Activated T-helper 2 cell treated with anti-CD3 and anti-CD28 coated beads, Interferon-gamma antibody, Interleukin-2, Interleukin-4, amounts not matched to agents 10 μg/mL and 5 μg/mL and 100 μg/mL, durations not matched to agents 14 hours and 24 hours and 36 hours (primary cell): ENCODE measurements around the gene DNAJB5. TPM values are rescaled to one million over a fixed set of nuclear protein-coding genes. Genes with fewer than 3 reads are reported as not detected.

Experiments
- DNase-seq: peaks from one replicate; pipeline ENCODE4 v3.0.0; 2021; ENCODE audit warnings: low spot score
- H3K27ac Mint-ChIP-seq: one replicate; pipeline ENCODE4 v1.8.0; 2021; ENCODE audit warnings: mixed read lengths
- H3K27me3 Mint-ChIP-seq: one replicate; pipeline ENCODE4 v1.8.0; 2021; ENCODE audit warnings: low read depth, mixed read lengths
- H3K36me3 Mint-ChIP-seq: one replicate; pipeline ENCODE4 v1.8.0; 2021; ENCODE audit warnings: low read depth, mixed read lengths
- H3K4me1 Mint-ChIP-seq: one replicate; pipeline ENCODE4 v1.8.0; 2021; ENCODE audit warnings: low read depth, mixed read lengths
- H3K4me3 Mint-ChIP-seq: one replicate; pipeline ENCODE4 v1.8.0; 2021; ENCODE audit warnings: low read depth, mild to moderate bottlenecking, moderate library complexity, mixed read lengths
- H3K9me3 Mint-ChIP-seq: one replicate; pipeline ENCODE4 v1.8.0; 2021; ENCODE audit warnings: mixed read lengths
- intact Hi-C: fragments of 100-400 bp; cut with micrococcal nuclease; formaldehyde crosslinking; loops from one replicate; pipeline ENCODE4 v1.15.1; 2023
- total RNA-seq: library from RNA; stranded (reverse); gene quantifications from 2 replicates; pipeline ENCODE4 v1.2.3, GENCODE V29; 2022

DNAJB5 gene
- total RNA-seq, 1 donor from 2014 or later = 11.3 TPM

- DNase-seq = no peak
- intact Hi-C loops = no loop called here
- Mint-ChIP-seq H3K36me3 (peaks cover 3% of the 10 kb centered on the region), H3K9me3 (no peaks in the 10 kb centered on the region), H3K27ac (no peak overlapping the region), H3K27me3 (no peaks in the 10 kb centered on the region), H3K4me3 (no peak overlapping the region), H3K4me1 (peaks cover 21% of the 10 kb centered on the region)
These were observed 37.8 kb downstream of the DNAJB5 start for GRCh38 chr9:35027374-35027773.

DNA sequence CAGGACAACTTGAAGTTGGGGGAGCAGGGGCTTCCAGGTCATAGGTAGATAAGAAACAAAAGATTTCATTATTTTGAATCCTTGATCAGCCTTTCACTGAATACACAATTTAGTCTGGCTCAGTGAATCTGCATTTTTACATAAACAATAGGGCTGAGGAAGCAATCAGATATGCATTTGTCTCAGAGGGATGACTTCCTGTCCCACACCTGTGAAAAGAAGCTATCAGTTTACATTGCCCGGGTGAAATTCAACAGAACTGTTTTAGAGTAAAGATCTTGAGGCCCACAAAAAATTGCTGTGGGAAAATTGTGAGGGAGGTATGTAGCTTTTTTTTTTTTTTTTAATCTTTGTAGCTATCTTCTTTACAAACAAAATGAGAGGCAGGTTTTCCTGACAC lies 38.3 kb downstream of the DNAJB5 start:
- H3K4me1 Mint-ChIP-seq = peaks cover 21% of the 10 kb centered on the region
- peaks cover 3% of the 10 kb centered on the region for H3K36me3 Mint-ChIP-seq
- no peaks in the 10 kb centered on the region for H3K27me3 Mint-ChIP-seq
- no peak overlapping the region for H3K4me3 Mint-ChIP-seq
- H3K27ac Mint-ChIP-seq = no peak overlapping the region
- intact Hi-C loops = no loop called here
- DNase-seq = no peak
- no peaks in the 10 kb centered on the region for H3K9me3 Mint-ChIP-seq

DNA sequence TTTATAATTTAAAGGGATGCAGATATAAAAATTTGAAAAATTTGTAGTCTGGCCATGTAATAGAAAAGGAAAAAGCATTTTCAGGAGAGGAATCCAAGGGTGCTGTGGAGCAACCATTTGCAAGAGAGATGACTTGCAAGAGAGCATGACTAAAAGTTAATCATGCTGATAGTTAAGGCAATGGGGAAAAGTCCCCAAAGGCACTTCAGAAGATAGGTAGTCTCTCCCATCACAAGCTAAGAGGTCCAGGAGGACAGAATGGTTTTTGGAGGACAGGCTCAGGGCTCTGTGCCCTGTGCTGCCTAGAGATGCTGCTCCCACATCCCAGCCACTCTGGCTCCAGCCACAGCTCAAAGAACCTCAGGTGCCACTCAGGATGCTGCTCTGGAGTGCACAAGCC lies 38.8 kb downstream of the DNAJB5 start:
- DNase-seq = no peak
- Mint-ChIP-seq H3K4me1 (peaks cover 19% of the 10 kb centered on the region), H3K27ac (no peak overlapping the region), H3K36me3 (peaks cover 3% of the 10 kb centered on the region), H3K27me3 (no peaks in the 10 kb centered on the region), H3K4me3 (no peak overlapping the region), H3K9me3 (no peaks in the 10 kb centered on the region)
- intact Hi-C loops = no loop called here

- Mint-ChIP-seq H3K27me3 (no peaks in the 10 kb centered on the region), H3K27ac (no peak overlapping the region), H3K4me1 (peaks cover 16% of the 10 kb centered on the region), H3K36me3 (no peaks in the 10 kb centered on the region), H3K4me3 (no peak overlapping the region), H3K9me3 (no peaks in the 10 kb centered on the region)
- no peak for DNase-seq
- intact Hi-C loops = no loop called here
These were observed 39.7 kb downstream of the DNAJB5 start for GRCh38 chr9:35029241-35029640.

DNA sequence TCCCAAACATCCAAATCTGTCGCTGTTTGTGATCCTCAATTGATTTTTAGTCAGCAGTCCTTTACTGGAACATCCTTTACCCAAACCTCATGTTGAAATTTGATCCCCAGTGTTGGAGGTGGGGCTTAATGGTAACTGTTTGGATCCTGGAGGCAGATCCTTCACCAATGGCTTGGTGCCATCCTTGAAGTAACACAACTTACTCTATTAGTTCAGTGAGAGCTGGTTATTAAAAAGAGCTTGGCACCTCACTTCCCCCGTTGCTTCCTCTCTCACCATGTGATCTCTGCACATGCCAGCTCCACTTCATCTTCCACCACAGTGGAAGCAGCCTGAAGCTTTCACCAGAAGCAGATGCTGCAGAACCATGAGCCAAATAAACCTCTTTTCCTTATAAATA lies 40.3 kb downstream of the DNAJB5 start:
- Mint-ChIP-seq H3K27ac (no peak overlapping the region), H3K4me3 (no peak overlapping the region), H3K27me3 (no peaks in the 10 kb centered on the region), H3K36me3 (no peaks in the 10 kb centered on the region), H3K9me3 (no peaks in the 10 kb centered on the region), H3K4me1 (peaks cover 16% of the 10 kb centered on the region)
- intact Hi-C loops = no loop called here
- no peak for DNase-seq

GRCh38 chr9:35033101-35033500 lies 43.6 kb downstream of the DNAJB5 start:
- H3K4me3 Mint-ChIP-seq = no peak overlapping the region
- H3K4me1 Mint-ChIP-seq = peaks cover 9% of the 10 kb centered on the region
- no peaks in the 10 kb centered on the region for H3K27me3 Mint-ChIP-seq
- intact Hi-C loops = no loop called here
- no peak for DNase-seq
- H3K27ac Mint-ChIP-seq = no peak overlapping the region
- H3K36me3 Mint-ChIP-seq = peaks cover 4% of the 10 kb centered on the region
- no peaks in the 10 kb centered on the region for H3K9me3 Mint-ChIP-seq

GRCh38 chr9:35035851-35036701 lies 46.5 kb downstream of the DNAJB5 start:
- no peaks in the 10 kb centered on the region for H3K9me3 Mint-ChIP-seq
- peak overlapping the region; percentile 63 for H3K4me3 Mint-ChIP-seq
- peaks cover 4% of the 10 kb centered on the region for H3K36me3 Mint-ChIP-seq
- no peaks in the 10 kb centered on the region for H3K27me3 Mint-ChIP-seq
- intact Hi-C loops = loop anchor here (5.0 kb wide), 1 partner anchor 34 kb away; no protein-coding TSS in a partner anchor
- H3K4me1 Mint-ChIP-seq = peaks cover 5% of the 10 kb centered on the region
- DNase-seq = peak; percentile 56
- peak overlapping the region; percentile 70 for H3K27ac Mint-ChIP-seq

- H3K27me3 Mint-ChIP-seq = no peaks in the 10 kb centered on the region
- no peak overlapping the region for H3K4me3 Mint-ChIP-seq
- H3K36me3 Mint-ChIP-seq = no peaks in the 10 kb centered on the region
- H3K27ac Mint-ChIP-seq = no peak overlapping the region
- H3K4me1 Mint-ChIP-seq = no peaks in the 10 kb centered on the region
- no peak for DNase-seq
- intact Hi-C loops = no loop called here
- no peaks in the 10 kb centered on the region for H3K9me3 Mint-ChIP-seq
These were observed 52.6 kb downstream of the DNAJB5 start for GRCh38 chr9:35042081-35042604.

DNA sequence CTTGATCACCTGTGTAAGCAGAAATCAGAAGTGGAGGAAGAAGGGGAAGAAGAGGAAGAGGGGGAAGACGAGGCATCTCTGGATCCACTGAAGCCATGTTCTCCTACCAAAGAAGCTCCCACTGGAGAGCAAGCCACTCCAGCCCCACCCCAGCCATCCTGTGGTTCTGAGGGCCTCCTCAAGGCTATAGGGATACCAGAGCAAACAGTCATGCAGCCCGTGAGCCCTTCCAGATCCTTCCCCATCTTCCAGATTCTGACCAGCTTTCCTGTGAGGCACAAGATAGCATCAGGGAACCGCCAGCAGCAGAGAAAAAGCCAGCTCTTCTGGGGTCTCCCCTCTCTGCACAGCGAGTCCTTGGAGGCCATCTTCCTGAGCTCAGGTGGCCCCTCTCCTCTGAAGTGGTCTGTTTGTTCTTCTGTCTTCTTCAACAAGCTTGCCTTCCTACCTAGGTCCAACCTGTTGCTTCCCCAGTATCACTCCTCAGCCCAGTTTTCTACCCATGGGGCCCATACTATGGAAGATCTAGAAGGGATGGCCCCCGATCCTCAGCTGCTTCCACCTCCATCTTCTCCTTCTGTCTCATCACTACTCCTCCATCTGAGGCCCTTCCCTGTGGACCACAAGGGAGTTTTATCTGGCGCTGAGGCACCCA lies 53.5 kb downstream of the DNAJB5 start:
- DNase-seq = no peak
- H3K27me3 Mint-ChIP-seq = no peaks in the 10 kb centered on the region
- H3K4me1 Mint-ChIP-seq = no peaks in the 10 kb centered on the region
- intact Hi-C loops = no loop called here
- no peaks in the 10 kb centered on the region for H3K36me3 Mint-ChIP-seq
- H3K4me3 Mint-ChIP-seq = no peak overlapping the region
- no peak overlapping the region for H3K27ac Mint-ChIP-seq
- no peaks in the 10 kb centered on the region for H3K9me3 Mint-ChIP-seq

GRCh38 chr9:35044071-35044470 lies 54.5 kb downstream of the DNAJB5 start:
- Mint-ChIP-seq H3K4me3 (no peak overlapping the region), H3K4me1 (no peaks in the 10 kb centered on the region), H3K27me3 (no peaks in the 10 kb centered on the region), H3K36me3 (peaks cover 10% of the 10 kb centered on the region), H3K9me3 (no peaks in the 10 kb centered on the region), H3K27ac (no peak overlapping the region)
- DNase-seq = no peak
- intact Hi-C loops = no loop called here

Other genes with a start within 250 kb of the DNAJB5 start
- gene PHF24, start 31.5 kb upstream of the DNAJB5 start, total RNA-seq = 0.11 TPM in 1 of 2 replicates, not detected in the other
- 361 and 366 TPM in 2 replicates for gene VCP, start 82.9 kb downstream of the DNAJB5 start, total RNA-seq
- gene FANCG, start 90.2 kb downstream of the DNAJB5 start, total RNA-seq = 102 and 107 TPM in 2 replicates
- gene PIGO, start 106.8 kb downstream of the DNAJB5 start, total RNA-seq = 33.0 and 37.8 TPM in 2 replicates
- gene STOML2, start 113.4 kb downstream of the DNAJB5 start, total RNA-seq = 211 and 214 TPM in 2 replicates
- gene ATOSB, start 126.1 kb downstream of the DNAJB5 start, total RNA-seq = 7.0 and 7.3 TPM in 2 replicates
- 0.83 and 0.84 TPM in 2 replicates for gene UNC13B, start 172.3 kb downstream of the DNAJB5 start, total RNA-seq